HepG2 (cell line): Measurements from ENCODE around the gene FBP1. TPM values are rescaled to one million over a fixed set of nuclear protein-coding genes. Genes with fewer than 3 reads are reported as not detected.
A peak's percentile ranks its signal among the peaks of the same experiment; 100 is the strongest.

Experiments used
- ARNTL ChIP-seq: sonication (generic); formaldehyde crosslinking; IDR thresholded peaks from 2 replicates; pipeline ENCODE4 v1.4.0; 2020; ENCODE audit warnings: mild to moderate bottlenecking, missing genetic modification reagents
- ESRRA ChIP-seq: sonication (generic); formaldehyde crosslinking; IDR thresholded peaks from 2 replicates; pipeline ENCODE4 v1.5.1; 2020; ENCODE audit warnings: mild to moderate bottlenecking, low read depth, missing genetic modification reagents
- FOXP1 ChIP-seq, 2 experiments: fragments of 450-650 bp in 1 of 2; IDR thresholded peaks; 2 replicates each; pipeline ENCODE4 v1.6.1; 2017 to 2018; ENCODE audit warnings: antibody characterized with exemption in 1 of 2
- HCFC1 ChIP-seq: fragments of 150-350 bp; IDR thresholded peaks from 2 replicates; pipeline ENCODE4 v1.6.1; 2014; ENCODE audit warnings: low read depth, low read length
- JUND ChIP-seq: sonication (generic); formaldehyde crosslinking; IDR thresholded peaks from 2 replicates; pipeline ENCODE4 v1.8.0; 2022; ENCODE audit warnings: mild to moderate bottlenecking, missing genetic modification reagents
- MAFK ChIP-seq, 2 experiments: IDR thresholded peaks in 1 of 2; conservative IDR thresholded peaks in 1 of 2; 2 replicates each; pipeline ENCODE4 v1.6.1; 2011; ENCODE audit warnings: improper control_type of control experiment in 2 of 2, low read length in 2 of 2
- RFXANK ChIP-seq: IDR thresholded peaks from 2 replicates; pipeline ENCODE4 v1.6.1; 2016
- SAP130 ChIP-seq: IDR thresholded peaks from 2 replicates; pipeline ENCODE4 v1.6.1; 2016; ENCODE audit warnings: low read depth
- SRSF4 ChIP-seq: fragments of 200-400 bp; formaldehyde crosslinking; IDR thresholded peaks from one replicate; pipeline ENCODE4 v1.6.1; 2018; ENCODE audit warnings: mild to moderate bottlenecking, low read depth, low read length, moderate library complexity; ENCODE audit not compliant: poor library complexity, severe bottlenecking
- U2AF2 ChIP-seq: fragments of 200-400 bp; formaldehyde crosslinking; IDR thresholded peaks from 2 replicates; pipeline ENCODE4 v1.6.1; 2017; ENCODE audit warnings: low read depth, mild to moderate bottlenecking, low read length
- USF2 ChIP-seq, 2 experiments: sonication (generic) in 1 of 2; formaldehyde crosslinking in 1 of 2; IDR thresholded peaks; 2 replicates each; pipeline versions ENCODE4 v1.5.1 to v1.6.1; 2011 to 2020; ENCODE audit warnings: borderline replicate concordance in 1 of 2, low read depth in 1 of 2, low read length in 1 of 2, mild to moderate bottlenecking in 1 of 2, missing genetic modification reagents in 1 of 2, moderate library complexity in 1 of 2
- ZFP1 ChIP-seq: IDR thresholded peaks from 2 replicates; pipeline ENCODE4 v1.6.1; 2016
- ZFP90 ChIP-seq: sonication (generic); formaldehyde crosslinking; IDR thresholded peaks from 2 replicates; pipeline ENCODE4 v1.8.0; 2022; ENCODE audit warnings: missing genetic modification reagents, mild to moderate bottlenecking, inconsistent platforms, borderline replicate concordance
- ZFX ChIP-seq: sonication (generic); formaldehyde crosslinking; IDR thresholded peaks from 2 replicates; pipeline ENCODE4 v1.4.0; 2020; ENCODE audit warnings: mild to moderate bottlenecking, low read depth, missing genetic modification reagents, moderate library complexity
- ZNF101 ChIP-seq: sonication (generic); formaldehyde crosslinking; IDR thresholded peaks from 2 replicates; pipeline ENCODE4 v1.4.0; 2020; ENCODE audit warnings: mild to moderate bottlenecking, low read depth, missing genetic modification reagents, borderline replicate concordance
- ZNF788 ChIP-seq: sonication (generic); formaldehyde crosslinking; IDR thresholded peaks from 2 replicates; pipeline ENCODE4 v1.5.0; 2020; ENCODE audit warnings: mild to moderate bottlenecking, missing genetic modification reagents, borderline replicate concordance
- ZNF792 ChIP-seq: IDR thresholded peaks from 2 replicates; pipeline ENCODE4 v1.6.1; 2016
- ZSCAN12 ChIP-seq: sonication (generic); formaldehyde crosslinking; IDR thresholded peaks from 2 replicates; pipeline ENCODE4 v1.9.0; 2021; ENCODE audit warnings: mild to moderate bottlenecking, missing genetic modification reagents
- ZSCAN25 ChIP-seq: sonication (generic); formaldehyde crosslinking; IDR thresholded peaks from 2 replicates; pipeline ENCODE4 v1.8.0; 2022; ENCODE audit warnings: mild to moderate bottlenecking, missing genetic modification reagents
- polyA plus RNA-seq, 8 experiments: library from polyadenylated mRNA; depleted of rRNA in 3 of 8; stranded (reverse) in 7 of 8; unstranded in 1 of 8; fragments of >200 nt; fragmentation: Illumina TruSeq in 4 of 8; extraction: Trizol in 4 of 8; gene quantifications; 2 replicates each; pipeline versions ENCODE4 v1.2.1 to v1.2.3, GENCODE V29; 2011 to 2016; ENCODE audit warnings: low read depth in 4 of 8, missing spikeins in 1 of 8, mixed read lengths in 1 of 8; ENCODE audit not compliant: insufficient read depth in 1 of 8
- total RNA-seq, 5 experiments: library from RNA; depleted of rRNA; stranded (reverse); fragments of >200 nt; fragmentation: Illumina TruSeq; extraction: Trizol; gene quantifications; 2 replicates each; pipeline ENCODE4 v1.2.3, GENCODE V29; 2016; ENCODE audit warnings: low read depth in 1 of 5
- TF ChIP-seq, protein P1 (sequence below): sonication (generic); formaldehyde crosslinking; IDR thresholded peaks from 2 replicates; pipeline ENCODE4 v1.5.0; 2020; ENCODE audit warnings: mild to moderate bottlenecking, missing genetic modification reagents
- TF ChIP-seq, protein P2 (sequence below): sonication (generic); formaldehyde crosslinking; conservative IDR thresholded peaks from 2 replicates; pipeline ENCODE4 v1.4.0; 2020; ENCODE audit warnings: missing genetic modification reagents
- TF ChIP-seq, protein P3 (sequence below): sonication (generic); formaldehyde crosslinking; IDR thresholded peaks from 2 replicates; pipeline ENCODE4 v1.8.1; 2023; ENCODE audit warnings: mild to moderate bottlenecking, missing genetic modification reagents, borderline replicate concordance

Gene FBP1
- total and polyA plus RNA-seq, 2 of the 13 experiments (the other 11 are each of a cell fraction or from before 2014, with no cell fraction given): 0.29 to 0.53 TPM

DNA sequence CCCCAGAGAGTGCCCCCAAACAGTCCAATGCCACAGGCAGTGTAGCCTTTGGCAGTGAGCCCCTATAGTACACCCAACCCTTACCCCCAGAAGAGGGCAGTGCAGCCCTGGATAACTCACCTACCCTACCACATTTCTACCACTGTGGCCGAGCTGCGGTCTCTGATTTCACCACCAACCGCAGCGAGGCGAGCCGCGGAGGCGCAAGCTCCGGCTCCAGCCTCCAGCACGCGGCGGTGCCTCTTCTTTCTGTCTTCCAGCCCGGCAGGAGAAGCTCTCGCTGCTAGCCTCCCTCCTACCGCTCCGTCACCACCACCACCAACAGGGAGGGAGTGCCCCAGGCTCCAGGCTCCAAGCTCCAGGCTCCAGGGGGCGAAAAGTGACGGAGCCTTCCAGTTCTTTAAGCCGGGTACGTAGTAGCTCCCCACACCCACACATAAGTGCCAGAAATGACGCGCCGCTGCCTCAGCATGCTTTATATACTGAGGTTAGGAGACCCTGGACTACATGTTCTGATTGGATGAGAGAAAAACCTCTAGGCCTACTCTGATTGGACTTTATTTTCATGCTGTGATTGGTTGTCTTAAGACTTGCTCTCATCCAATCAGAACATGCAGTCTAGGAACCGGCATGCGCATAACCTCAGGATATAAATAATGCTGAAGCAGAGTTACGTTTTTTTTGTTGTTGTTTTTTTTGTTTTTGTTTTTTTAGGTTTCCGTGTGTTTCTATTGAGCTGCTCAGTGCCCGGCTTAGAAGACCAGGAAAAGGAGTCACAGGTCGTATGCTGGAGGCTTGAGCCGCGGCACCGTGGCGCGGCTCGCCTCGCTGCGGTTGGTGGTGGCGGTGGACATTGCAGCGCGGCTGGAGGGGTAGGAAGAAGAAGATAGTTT lies 84.6 kb downstream of the FBP1 start, which contains the start of gene PCAT7 (continued):
- TF ChIP-seq ZFP1 (CRISPR knock-in tag): no peak
- no peak for TF ChIP-seq JUND (CRISPR knock-in tag)
- TF ChIP-seq SAP130 (CRISPR knock-in tag): peak; percentile 86
- no peak for TF ChIP-seq U2AF2
- no peak for TF ChIP-seq ZNF101 (CRISPR knock-in tag)
- TF ChIP-seq ZNF788: no peak
- TF ChIP-seq, protein P1, sequence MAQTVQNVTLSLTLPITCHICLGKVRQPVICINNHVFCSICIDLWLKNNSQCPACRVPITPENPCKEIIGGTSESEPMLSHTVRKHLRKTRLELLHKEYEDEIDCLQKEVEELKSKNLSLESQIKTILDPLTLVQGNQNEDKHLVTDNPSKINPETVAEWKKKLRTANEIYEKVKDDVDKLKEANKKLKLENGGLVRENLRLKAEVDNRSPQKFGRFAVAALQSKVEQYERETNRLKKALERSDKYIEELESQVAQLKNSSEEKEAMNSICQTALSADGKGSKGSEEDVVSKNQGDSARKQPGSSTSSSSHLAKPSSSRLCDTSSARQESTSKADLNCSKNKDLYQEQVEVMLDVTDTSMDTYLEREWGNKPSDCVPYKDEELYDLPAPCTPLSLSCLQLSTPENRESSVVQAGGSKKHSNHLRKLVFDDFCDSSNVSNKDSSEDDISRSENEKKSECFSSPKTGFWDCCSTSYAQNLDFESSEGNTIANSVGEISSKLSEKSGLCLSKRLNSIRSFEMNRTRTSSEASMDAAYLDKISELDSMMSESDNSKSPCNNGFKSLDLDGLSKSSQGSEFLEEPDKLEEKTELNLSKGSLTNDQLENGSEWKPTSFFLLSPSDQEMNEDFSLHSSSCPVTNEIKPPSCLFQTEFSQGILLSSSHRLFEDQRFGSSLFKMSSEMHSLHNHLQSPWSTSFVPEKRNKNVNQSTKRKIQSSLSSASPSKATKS (CRISPR knock-in tag): no peak
- no peak for TF ChIP-seq USF2 (IDR thresholded peaks at IDR 0.05; ENCODE audit: low read depth, low read length)
- TF ChIP-seq USF2 (CRISPR knock-in tag; IDR thresholded peaks at IDR 0.05; ENCODE audit: borderline replicate concordance): no peak
- no peak for TF ChIP-seq SRSF4
- no peak for TF ChIP-seq ZFP90 (CRISPR knock-in tag)
- TF ChIP-seq, protein P2, sequence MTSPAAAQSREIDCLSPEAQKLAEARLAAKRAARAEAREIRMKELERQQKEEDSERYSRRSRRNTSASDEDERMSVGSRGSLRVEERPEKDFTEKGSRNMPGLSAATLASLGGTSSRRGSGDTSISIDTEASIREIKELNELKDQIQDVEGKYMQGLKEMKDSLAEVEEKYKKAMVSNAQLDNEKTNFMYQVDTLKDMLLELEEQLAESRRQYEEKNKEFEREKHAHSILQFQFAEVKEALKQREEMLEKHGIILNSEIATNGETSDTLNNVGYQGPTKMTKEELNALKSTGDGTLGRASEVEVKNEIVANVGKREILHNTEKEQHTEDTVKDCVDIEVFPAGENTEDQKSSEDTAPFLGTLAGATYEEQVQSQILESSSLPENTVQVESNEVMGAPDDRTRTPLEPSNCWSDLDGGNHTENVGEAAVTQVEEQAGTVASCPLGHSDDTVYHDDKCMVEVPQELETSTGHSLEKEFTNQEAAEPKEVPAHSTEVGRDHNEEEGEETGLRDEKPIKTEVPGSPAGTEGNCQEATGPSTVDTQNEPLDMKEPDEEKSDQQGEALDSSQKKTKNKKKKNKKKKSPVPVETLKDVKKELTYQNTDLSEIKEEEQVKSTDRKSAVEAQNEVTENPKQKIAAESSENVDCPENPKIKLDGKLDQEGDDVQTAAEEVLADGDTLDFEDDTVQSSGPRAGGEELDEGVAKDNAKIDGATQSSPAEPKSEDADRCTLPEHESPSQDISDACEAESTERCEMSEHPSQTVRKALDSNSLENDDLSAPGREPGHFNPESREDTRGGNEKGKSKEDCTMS (CRISPR knock-in tag): no peak
- 0 out of 4 replicates have a peak, but pooled peaks of 1 of the 2 experiments have one; percentile 1 for TF ChIP-seq MAFK (conservative IDR thresholded peaks at IDR 0.05 in 1 of 2, IDR thresholded peaks at IDR 0.05 in 1 of 2; ENCODE audit: low read length in 2 of 2)
- TF ChIP-seq HCFC1: no peak
- peak; percentile 56 for TF ChIP-seq ZFX (CRISPR knock-in tag)
- peak; percentile 40; the same call in 1 of the 2 replicates for TF ChIP-seq ZNF792 (CRISPR knock-in tag)
- TF ChIP-seq FOXP1 (IDR thresholded peaks at IDR 0.05): no peak
- no peak for TF ChIP-seq FOXP1 (CRISPR knock-in tag; IDR thresholded peaks at IDR 0.05)
- no peak for TF ChIP-seq ZSCAN12 (CRISPR knock-in tag)
- 0 out of 2 replicates have a peak, but pooled peaks have one; percentile 35 for TF ChIP-seq ESRRA
- TF ChIP-seq, protein P3, sequence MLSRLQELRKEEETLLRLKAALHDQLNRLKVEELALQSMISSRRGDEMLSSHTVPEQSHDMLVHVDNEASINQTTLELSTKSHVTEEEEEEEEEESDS (CRISPR knock-in tag): no peak
- TF ChIP-seq ZSCAN25 (CRISPR knock-in tag): 0 out of 2 replicates have a peak, but pooled peaks have one; percentile 43
- TF ChIP-seq RFXANK: peak; percentile 79; the same call in 1 of the 2 replicates
- TF ChIP-seq ARNTL: 0 out of 2 replicates have a peak, but pooled peaks have one; percentile 34
